HCT116 (cell line): ENCODE results near the gene WDR93. TPM values are rescaled to one million over a fixed set of nuclear protein-coding genes. Genes with fewer than 3 reads are reported as not detected.

Source experiments
- ATAC-seq: fragments of 200-7000 bp; cut with Tn5 transposase; 2 replicates; pipeline ENCODE4 v1.9.1; 2020; ENCODE audit warnings: mild to moderate bottlenecking, moderate library complexity
- BruUV-seq: library from RNA; stranded (reverse); fragments of 400-500 nt; replicated peaks from 2 replicates; lab custom pipeline; 2021; lab: Mats Ljungman, UMichigan
- CTCF ChIA-PET: fragments of 300-600 bp; sonication (Branson Sonifier 250); formaldehyde crosslinking; loops from one replicate; lab custom pipeline; 2021; ENCODE audit warnings: antibody characterized with exemption; lab: Charles Lee
- POLR2A ChIA-PET: fragments of 300-600, 350-600 bp; sonication (Branson Sonifier 250); formaldehyde crosslinking; loops from one replicate; lab custom pipeline; 2021; ENCODE audit warnings: antibody characterized with exemption; lab: Charles Lee
- RAD21 ChIA-PET, 2 experiments: fragments of 300-600 bp; sonication (Branson Sonifier 250); formaldehyde crosslinking; loops; one replicate each; lab custom pipeline; 2023; ENCODE audit warnings: low total read pairs in 2 of 2; ENCODE audit not compliant: uncharacterized antibody in 2 of 2, unreplicated experiment in 2 of 2, low non-redundant PET in 1 of 2; lab: Charles Lee
- DNase-seq: peaks from one replicate; pipeline ENCODE4 v3.0.0-alpha.2; 2010; ENCODE audit warnings: low read depth, low spot score
- H2AFZ ChIP-seq: fragments of 200-600 bp; shearing (Covaris generic), sonication (generic); 2 replicates; pipeline ENCODE4 v1.6.1; 2017; ENCODE audit warnings: low read depth, mixed run types, mixed read lengths, antibody characterized with exemption, low read length; ENCODE audit not compliant: poor library complexity, severe bottlenecking
- H3K27ac ChIP-seq: 2 replicates; pipeline ENCODE4 v1.5.1; 2012; ENCODE audit warnings: low read depth, low read length
- H3K27me3 ChIP-seq: fragments of 200-600 bp; sonication (generic); 2 replicates; pipeline ENCODE4 v1.6.1; 2016; ENCODE audit warnings: mixed run types, low read length, mixed read lengths; ENCODE audit not compliant: insufficient read depth
- H3K36me3 ChIP-seq, 2 experiments: fragments of 200-500 bp in 1 of 2; fragments of 200-600 bp in 1 of 2; sonication (Bioruptor generic) in 1 of 2; sonication (generic) in 1 of 2; 2 replicates each; pipeline versions ENCODE4 v1.5.1 to v1.6.1; 2014 to 2016; ENCODE audit warnings: low read length in 2 of 2, inconsistent platforms in 1 of 2, mixed read lengths in 1 of 2, mixed run types in 1 of 2; ENCODE audit not compliant: insufficient read depth in 2 of 2, control insufficient read depth in 1 of 2
- H3K4me1 ChIP-seq, 2 experiments: fragments of 200-600 bp in 1 of 2; sonication (generic) in 1 of 2; 2 replicates each; pipeline versions ENCODE4 v1.5.1 to v1.6.1; 2012 to 2017; ENCODE audit warnings: low read length in 2 of 2, inconsistent platforms in 1 of 2, mild to moderate bottlenecking in 1 of 2, mixed read lengths in 1 of 2, mixed run types in 1 of 2, moderate library complexity in 1 of 2; ENCODE audit not compliant: insufficient read depth in 2 of 2, control insufficient read depth in 1 of 2
- H3K4me2 ChIP-seq: fragments of 200-600 bp; sonication (generic); 2 replicates; pipeline ENCODE4 v1.6.1; 2017; ENCODE audit warnings: mixed run types, low read length, mixed read lengths
- H3K4me3 ChIP-seq, 2 experiments: fragments of 200-600 bp in 1 of 2; sonication (generic) in 1 of 2; replicated peaks in 1 of 2; 2 replicates each; pipeline ENCODE4 v1.5.1; 2011 to 2016; ENCODE audit warnings: low read length in 2 of 2, control low read depth in 1 of 2, low read depth in 1 of 2, mild to moderate bottlenecking in 1 of 2, mixed read lengths in 1 of 2, mixed run types in 1 of 2
- H3K79me2 ChIP-seq: fragments of 200-600 bp; sonication (generic); 2 replicates; pipeline ENCODE4 v1.6.1; 2017; ENCODE audit warnings: mild to moderate bottlenecking, mixed run types, low read length, moderate library complexity, mixed read lengths; ENCODE audit not compliant: insufficient read depth
- H3K9ac ChIP-seq: fragments of 200-600 bp; sonication (generic); 2 replicates; pipeline ENCODE4 v1.6.1; 2016; ENCODE audit warnings: low read length, mixed read lengths
- H3K9me2 ChIP-seq: fragments of 200-600 bp; sonication (generic), shearing (Covaris generic); 2 replicates; pipeline ENCODE4 v1.6.1; 2017; ENCODE audit warnings: mixed run types, mild to moderate bottlenecking, moderate library complexity; ENCODE audit not compliant: insufficient read depth
- H3K9me3 ChIP-seq, 2 experiments: fragments of 200-500 bp in 1 of 2; fragments of 200-600 bp in 1 of 2; sonication (Bioruptor generic) in 1 of 2; sonication (generic) in 1 of 2; 2 replicates each; pipeline ENCODE4 v1.6.1; 2014 to 2017; ENCODE audit warnings: low read length in 2 of 2, mixed read lengths in 2 of 2, inconsistent platforms in 1 of 2, low read depth in 1 of 2, mild to moderate bottlenecking in 1 of 2, mixed run types in 1 of 2, moderate library complexity in 1 of 2; ENCODE audit not compliant: control insufficient read depth in 1 of 2, insufficient read depth in 1 of 2
- H4K20me1 ChIP-seq: fragments of 200-600 bp; sonication (generic), shearing (Covaris generic); 2 replicates; pipeline ENCODE4 v1.6.1; 2017; ENCODE audit warnings: mixed run types, mild to moderate bottlenecking, moderate library complexity; ENCODE audit not compliant: insufficient read depth
- CBX3 ChIP-seq: IDR thresholded peaks from 2 replicates; pipeline ENCODE4 v1.6.1; 2012; ENCODE audit warnings: low read depth
- CEBPB ChIP-seq: IDR thresholded peaks from 2 replicates; pipeline ENCODE4 v1.6.1; 2012; ENCODE audit warnings: low read depth
- CTCF ChIP-seq, 3 experiments: fragments of 200-600 bp in 1 of 3; sonication (generic) in 1 of 3; IDR thresholded peaks in 2 of 3; conservative IDR thresholded peaks in 1 of 3; 2 replicates each; pipeline ENCODE4 v1.5.1; 2012 to 2017; ENCODE audit warnings: low read depth in 2 of 3, low read length in 2 of 3, antibody characterized with exemption in 1 of 3, borderline replicate concordance in 1 of 3, control low read depth in 1 of 3, mild to moderate bottlenecking in 1 of 3, mixed read lengths in 1 of 3, mixed run types in 1 of 3, moderate library complexity in 1 of 3; ENCODE audit not compliant: insufficient read depth in 1 of 3
- EGR1 ChIP-seq: IDR thresholded peaks from 2 replicates; pipeline ENCODE4 v1.6.1; 2012; ENCODE audit warnings: low read depth
- ELF1 ChIP-seq: IDR thresholded peaks from 2 replicates; pipeline ENCODE4 v1.6.1; 2012; ENCODE audit warnings: low read depth, borderline replicate concordance
- EZH2phosphoT487 ChIP-seq: fragments of 200-600 bp; IDR thresholded peaks from 2 replicates; pipeline ENCODE4 v1.6.1; 2018; ENCODE audit warnings: antibody characterized with exemption, borderline replicate concordance
- FOSL1 ChIP-seq: IDR thresholded peaks from 2 replicates; pipeline ENCODE4 v1.6.1; 2012; ENCODE audit warnings: low read depth
- JUND ChIP-seq: IDR thresholded peaks from 2 replicates; pipeline ENCODE4 v1.6.1; 2012
- MAX ChIP-seq: IDR thresholded peaks from 2 replicates; pipeline ENCODE4 v1.6.1; 2012
- POLR2A ChIP-seq: IDR thresholded peaks from 2 replicates; pipeline ENCODE4 v1.7.0; 2011; ENCODE audit warnings: borderline replicate concordance; ENCODE audit not compliant: insufficient read depth, insufficient read length; ENCODE audit errors: extremely low read depth
- POLR2AphosphoS5 ChIP-seq: IDR thresholded peaks from 2 replicates; pipeline ENCODE4 v1.6.1; 2011; ENCODE audit warnings: mild to moderate bottlenecking, low read depth, low read length, moderate library complexity
- RAD21 ChIP-seq: IDR thresholded peaks from 2 replicates; pipeline ENCODE4 v1.6.1; 2012; ENCODE audit warnings: low read depth, mild to moderate bottlenecking
- REST ChIP-seq: IDR thresholded peaks from 2 replicates; pipeline ENCODE4 v1.6.1; 2012; ENCODE audit warnings: low read depth
- SIN3A ChIP-seq: IDR thresholded peaks from 2 replicates; pipeline ENCODE4 v1.6.1; 2012; ENCODE audit warnings: low read depth
- TCF7L2 ChIP-seq: IDR thresholded peaks from 2 replicates; pipeline ENCODE4 v1.7.0; 2011; ENCODE audit warnings: borderline replicate concordance, inconsistent platforms; ENCODE audit not compliant: insufficient read depth, insufficient read length; ENCODE audit errors: extremely low read depth
- YY1 ChIP-seq: IDR thresholded peaks from 2 replicates; pipeline ENCODE4 v1.6.1; 2011; ENCODE audit warnings: low read length, low read depth, moderate library complexity, mild to moderate bottlenecking; ENCODE audit not compliant: insufficient replicate concordance; ENCODE audit errors: extremely low read depth
- ZBTB33 ChIP-seq: IDR thresholded peaks from 2 replicates; pipeline ENCODE4 v1.6.1; 2011; ENCODE audit warnings: mild to moderate bottlenecking, low read length, moderate library complexity; ENCODE audit not compliant: insufficient replicate concordance; ENCODE audit errors: extremely low read depth
- ZFX ChIP-seq: fragments of 450-650 bp; IDR thresholded peaks from 2 replicates; pipeline ENCODE4 v1.6.1; 2017
- ZNF274 ChIP-seq: fragments of 200-500 bp; sonication (Bioruptor generic); IDR thresholded peaks from 2 replicates; pipeline ENCODE4 v1.6.1; 2014; ENCODE audit warnings: mild to moderate bottlenecking, low read depth, low read length, inconsistent platforms
- intact Hi-C: fragments of 100-400 bp; cut with micrococcal nuclease; formaldehyde crosslinking; loops from 2 replicates; pipeline ENCODE4 v1.10.0; 2022
- total RNA-seq: library from RNA; stranded (reverse); gene quantifications from one replicate; pipeline ENCODE4 v1.2.1, GENCODE V29; 2021; ENCODE audit not compliant: unreplicated experiment

The WDR93 gene
- total RNA-seq, 1 experiment from 2014 or later = 0.42 TPM

GRCh38 chr15:89743011-89743410, 52.4 kb downstream of the WDR93 start:
- POLR2A ChIA-PET = no interaction called here
- CTCF ChIA-PET = interaction anchor here (1.9 kb wide), 1 partner anchor 146 kb away, joined by 5 read pairs; no protein-coding TSS in a partner anchor
- no peaks in the 10 kb centered on the region for H3K9me2 ChIP-seq
- H2AFZ ChIP-seq = no peak overlapping the region
- H3K27ac ChIP-seq = no peak overlapping the region
- H3K4me2 ChIP-seq = no peak overlapping the region
- RAD21 ChIA-PET = no interaction called here
- no peak overlapping the region for H3K9ac ChIP-seq
- intact Hi-C loops = loop anchor here (5.0 to 10.0 kb wide), 2 partner anchors 329 to 472 kb away; no protein-coding TSS in a partner anchor
- no peak for DNase-seq
- BruUV-seq = no TSS peak
- TF ChIP-seq EGR1 (no peak), CTCF (IDR thresholded peaks at IDR 0.05 in 2 of 3, conservative IDR thresholded peaks at IDR 0.05 in 1 of 3; ENCODE audit: borderline replicate concordance in 1 of 3, insufficient read depth in 1 of 3, low read depth in 2 of 3, low read length in 2 of 3) (no peak), TCF7L2 (no peak), POLR2AphosphoS5 (no peak), MAX (no peak), SIN3A (no peak), EZH2phosphoT487 (no peak), POLR2A (no peak), REST (no peak), CBX3 (no peak), JUND (no peak), ZNF274 (no peak), CEBPB (no peak), ZFX (no peak), ELF1 (no peak), YY1 (no peak), ZBTB33 (no peak), FOSL1 (no peak), RAD21 (no peak)
- TF ChIP-seq, all 23 proteins: peak for 0
- H3K4me3 ChIP-seq = no peak overlapping the region
- H4K20me1 ChIP-seq = no peaks in the 10 kb centered on the region
- ATAC-seq = no peak
- no peaks in the 10 kb centered on the region for H3K79me2 ChIP-seq
- H3K4me1 ChIP-seq = 0 out of 4 replicates have a peak, but pooled peaks cover 0 to 9% of the 10 kb centered on the region in 2 experiments
- no peaks in the 10 kb centered on the region for H3K27me3 ChIP-seq
- no peaks in the 10 kb centered on the region for H3K36me3 ChIP-seq
- H3K9me3 ChIP-seq = no peaks in the 10 kb centered on the region
